ENCODE results near the gene CDK12.

CDK12 gene

DNA sequence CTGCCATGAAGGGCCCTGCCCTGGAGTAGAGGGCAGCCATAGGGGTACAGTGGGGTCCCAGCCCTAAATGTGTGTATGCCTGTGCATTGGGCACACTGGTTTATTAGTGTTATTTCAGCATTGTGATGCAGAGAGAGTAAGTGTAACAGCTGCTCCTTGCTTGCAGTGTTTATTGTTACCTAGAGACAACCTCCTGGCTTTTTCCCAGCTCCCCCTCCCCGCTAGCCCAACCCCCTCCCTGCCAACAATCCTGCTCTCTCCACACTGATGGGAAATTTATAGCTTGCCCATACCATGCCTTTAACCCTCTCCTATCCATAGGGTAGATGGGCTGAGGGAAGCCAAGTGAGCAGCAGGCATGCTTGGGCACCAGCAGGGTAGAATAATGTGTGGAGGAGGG, 95.1 kb downstream of the CDK12 start:
- H3K36me3 ChIP-seq (ENCODE audit: control insufficient read depth, insufficient read depth, low read length), result peaks cover 11% of the 10 kb centered on the region
- no peak for DNase-seq (ENCODE audit: extremely low read depth, insufficient read length)
- no peaks in the 10 kb centered on the region for H3K27me3 ChIP-seq (replicated peaks; ENCODE audit: control insufficient read depth, insufficient read depth, low read length)
- H3K4me3 ChIP-seq (replicated peaks; ENCODE audit: low read depth, low read length), result no peak overlapping the region
- TF ChIP-seq, protein P1, sequence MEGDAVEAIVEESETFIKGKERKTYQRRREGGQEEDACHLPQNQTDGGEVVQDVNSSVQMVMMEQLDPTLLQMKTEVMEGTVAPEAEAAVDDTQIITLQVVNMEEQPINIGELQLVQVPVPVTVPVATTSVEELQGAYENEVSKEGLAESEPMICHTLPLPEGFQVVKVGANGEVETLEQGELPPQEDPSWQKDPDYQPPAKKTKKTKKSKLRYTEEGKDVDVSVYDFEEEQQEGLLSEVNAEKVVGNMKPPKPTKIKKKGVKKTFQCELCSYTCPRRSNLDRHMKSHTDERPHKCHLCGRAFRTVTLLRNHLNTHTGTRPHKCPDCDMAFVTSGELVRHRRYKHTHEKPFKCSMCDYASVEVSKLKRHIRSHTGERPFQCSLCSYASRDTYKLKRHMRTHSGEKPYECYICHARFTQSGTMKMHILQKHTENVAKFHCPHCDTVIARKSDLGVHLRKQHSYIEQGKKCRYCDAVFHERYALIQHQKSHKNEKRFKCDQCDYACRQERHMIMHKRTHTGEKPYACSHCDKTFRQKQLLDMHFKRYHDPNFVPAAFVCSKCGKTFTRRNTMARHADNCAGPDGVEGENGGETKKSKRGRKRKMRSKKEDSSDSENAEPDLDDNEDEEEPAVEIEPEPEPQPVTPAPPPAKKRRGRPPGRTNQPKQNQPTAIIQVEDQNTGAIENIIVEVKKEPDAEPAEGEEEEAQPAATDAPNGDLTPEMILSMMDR (IDR thresholded peaks at IDR 0.05; ENCODE audit: insufficient read depth, low read length, poor library complexity, severe bottlenecking), result no peak

DNA sequence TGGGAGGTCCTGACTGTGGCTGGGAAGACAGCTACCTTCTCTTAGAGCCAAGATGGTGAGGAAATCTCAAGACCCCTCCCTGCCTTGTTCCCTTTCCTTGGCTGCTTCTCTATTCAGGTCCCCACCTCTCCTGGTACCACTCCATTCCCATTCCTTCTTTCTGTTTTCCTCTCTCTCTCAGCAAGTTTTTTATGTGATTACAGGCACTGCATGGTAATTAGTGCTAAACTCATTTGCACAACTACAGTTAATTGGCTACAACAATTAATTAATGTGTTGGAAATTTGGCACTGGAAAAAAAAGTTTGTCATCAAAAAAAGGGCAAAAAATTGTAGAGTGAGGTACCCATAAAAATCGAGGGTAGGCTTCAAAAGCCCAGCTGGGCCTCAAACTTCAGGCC, 101.1 kb downstream of the CDK12 start:
- peaks cover 9% of the 10 kb centered on the region for H3K36me3 ChIP-seq (ENCODE audit: control insufficient read depth, insufficient read depth, low read length)
- H3K27me3 ChIP-seq (replicated peaks; ENCODE audit: control insufficient read depth, insufficient read depth, low read length), result no peaks in the 10 kb centered on the region
- H3K4me3 ChIP-seq (replicated peaks; ENCODE audit: low read depth, low read length), result no peak overlapping the region
- TF ChIP-seq, protein P1 (IDR thresholded peaks at IDR 0.05; ENCODE audit: insufficient read depth, low read length, poor library complexity, severe bottlenecking), result no peak
- DNase-seq (ENCODE audit: extremely low read depth, insufficient read length), result no peak

DNA sequence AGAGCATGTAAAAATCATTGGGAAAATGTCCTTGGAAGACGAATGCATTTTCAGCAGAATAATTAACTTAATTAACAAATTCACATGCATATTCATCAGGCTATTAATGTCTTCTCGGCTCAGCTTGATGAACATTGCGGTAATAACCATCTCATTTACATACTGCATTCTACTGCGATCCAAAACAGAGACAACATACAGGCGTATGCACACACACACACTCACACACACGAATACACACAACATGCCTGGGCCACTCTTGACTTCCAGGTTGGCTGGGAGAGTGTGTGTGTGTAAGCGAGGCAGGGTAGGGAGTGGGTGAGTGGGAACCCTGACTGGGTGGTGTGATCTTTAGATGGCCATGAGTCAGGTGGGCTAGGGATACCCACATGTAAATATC, 101.7 kb downstream of the CDK12 start:
- TF ChIP-seq, protein P1 (IDR thresholded peaks at IDR 0.05; ENCODE audit: insufficient read depth, low read length, poor library complexity, severe bottlenecking), result no peak
- no peaks in the 10 kb centered on the region for H3K27me3 ChIP-seq (replicated peaks; ENCODE audit: control insufficient read depth, insufficient read depth, low read length)
- DNase-seq (ENCODE audit: extremely low read depth, insufficient read length), result no peak
- peaks cover 10% of the 10 kb centered on the region for H3K36me3 ChIP-seq (ENCODE audit: control insufficient read depth, insufficient read depth, low read length)
- no peak overlapping the region for H3K4me3 ChIP-seq (replicated peaks; ENCODE audit: low read depth, low read length)

DNA sequence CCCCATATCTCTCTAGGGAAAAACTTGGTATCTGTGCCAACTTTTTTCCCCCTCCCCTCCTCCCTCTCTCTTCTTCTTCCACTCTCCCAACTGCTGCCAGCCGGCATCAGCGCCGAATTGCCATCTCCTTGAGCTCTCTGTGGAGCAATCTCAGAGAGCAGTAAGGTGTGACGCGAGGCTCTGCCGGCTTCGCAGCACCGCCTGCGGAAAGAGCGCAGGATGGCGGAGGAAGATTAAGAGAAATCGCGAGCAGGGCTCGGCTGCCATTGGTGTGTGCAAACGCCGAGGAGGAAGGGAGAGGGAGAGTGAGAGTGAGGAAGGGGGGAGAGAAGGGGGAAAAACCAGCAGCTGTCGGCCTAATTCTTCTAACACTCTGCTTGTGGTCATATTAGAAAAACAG, 102.2 kb downstream of the CDK12 start:
- DNase-seq (ENCODE audit: extremely low read depth, insufficient read length), result no peak
- Histone ChIP-seq H3K4me3 (replicated peaks; ENCODE audit: low read depth, low read length) (no peak overlapping the region), H3K36me3 (ENCODE audit: control insufficient read depth, insufficient read depth, low read length) (peaks cover 10% of the 10 kb centered on the region), H3K27me3 (replicated peaks; ENCODE audit: control insufficient read depth, insufficient read depth, low read length) (no peaks in the 10 kb centered on the region)
- TF ChIP-seq, protein P1 (IDR thresholded peaks at IDR 0.05; ENCODE audit: insufficient read depth, low read length, poor library complexity, severe bottlenecking), result no peak

DNA sequence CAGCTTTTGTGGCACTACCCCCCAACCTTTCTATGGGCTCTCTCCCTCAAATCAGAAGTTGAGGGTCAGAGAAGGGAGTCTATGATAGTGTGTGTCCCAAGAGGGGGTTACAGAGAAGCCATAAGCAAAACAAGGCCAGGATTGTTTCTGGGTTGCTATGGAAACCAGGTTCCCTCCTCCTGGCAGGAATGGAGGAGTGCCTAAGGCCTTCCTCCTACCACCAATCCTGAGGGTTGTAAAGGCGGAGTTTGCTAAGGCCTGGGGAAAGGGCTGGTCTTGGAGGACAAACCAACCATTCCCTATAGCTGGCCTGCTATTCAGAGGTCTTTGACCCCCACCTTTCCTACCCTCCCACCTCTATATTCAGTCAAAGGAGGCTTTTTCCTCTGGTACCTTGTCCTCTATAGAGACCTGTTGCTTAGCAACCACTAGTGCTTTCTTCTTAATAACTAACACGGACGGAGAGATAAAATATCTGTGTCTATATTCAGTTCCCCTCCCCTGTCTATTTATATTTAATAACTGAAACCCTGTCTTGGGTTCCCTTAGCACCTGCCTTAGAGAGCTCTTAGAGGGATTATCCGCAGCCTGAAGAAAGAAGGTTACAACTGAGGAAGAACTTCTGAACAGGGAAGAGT, 103.0 kb downstream of the CDK12 start:
- Histone ChIP-seq H3K27me3 (replicated peaks; ENCODE audit: control insufficient read depth, insufficient read depth, low read length) (no peaks in the 10 kb centered on the region), H3K36me3 (ENCODE audit: control insufficient read depth, insufficient read depth, low read length) (peaks cover 11% of the 10 kb centered on the region), H3K4me3 (replicated peaks; ENCODE audit: low read depth, low read length) (no peak overlapping the region)
- TF ChIP-seq, protein P1 (IDR thresholded peaks at IDR 0.05; ENCODE audit: insufficient read depth, low read length, poor library complexity, severe bottlenecking), result no peak
- DNase-seq (ENCODE audit: extremely low read depth, insufficient read length), result no peak
